DOHH2 (cell line): ENCODE results near the gene CACNA2D3.
"Not testable (repeated sequence)": the region's sequence is repeated elsewhere in the genome, so short reads cannot be mapped to it uniquely, and the experiment has no call there.

ENCODE experiments used
- H3F3A ChIP-seq: fragments of 200-600 bp; sonication (generic), shearing (Covaris generic); 2 replicates; pipeline ENCODE4 v1.6.0; 2016; ENCODE audit warnings: antibody characterized with exemption, mild to moderate bottlenecking; ENCODE audit not compliant: control insufficient read depth, insufficient read depth
- H3K27ac ChIP-seq: fragments of 200-600 bp; sonication (generic); 2 replicates; pipeline ENCODE4 v1.5.1; 2014; ENCODE audit warnings: low read depth, mild to moderate bottlenecking, low read length, moderate library complexity
- H3K27me3 ChIP-seq: fragments of 200-600 bp; sonication (generic); 2 replicates; pipeline ENCODE4 v1.6.1; 2014; ENCODE audit warnings: mild to moderate bottlenecking, low read length, mixed read lengths; ENCODE audit not compliant: control insufficient read depth
- H3K36me3 ChIP-seq: fragments of 200-600 bp; sonication (generic); 2 replicates; pipeline ENCODE4 v1.6.1; 2014; ENCODE audit warnings: mild to moderate bottlenecking, low read length, moderate library complexity, mixed read lengths; ENCODE audit not compliant: control insufficient read depth
- H3K4me1 ChIP-seq: fragments of 200-600 bp; sonication (generic); 2 replicates; pipeline ENCODE4 v1.6.1; 2014; ENCODE audit warnings: mild to moderate bottlenecking, low read length, mixed read lengths; ENCODE audit not compliant: control insufficient read depth
- H3K4me2 ChIP-seq: fragments of 200-600 bp; sonication (generic); 2 replicates; pipeline ENCODE4 v1.6.0; 2014; ENCODE audit warnings: mild to moderate bottlenecking, low read length, moderate library complexity
- H3K4me3 ChIP-seq: fragments of 200-600 bp; sonication (generic); 2 replicates; pipeline ENCODE4 v1.5.1; 2014; ENCODE audit warnings: mild to moderate bottlenecking, low read length, mixed read lengths
- H3K79me2 ChIP-seq: fragments of 200-600 bp; sonication (generic); 2 replicates; pipeline ENCODE4 v1.6.1; 2014; ENCODE audit warnings: mild to moderate bottlenecking, low read length, mixed read lengths; ENCODE audit not compliant: control insufficient read depth
- H3K9me2 ChIP-seq: fragments of 200-600 bp; sonication (generic); replicated peaks from 2 replicates; pipeline ENCODE4 v1.6.1; 2014; ENCODE audit warnings: mild to moderate bottlenecking, low read length, mixed read lengths; ENCODE audit not compliant: control insufficient read depth
- H3K9me3 ChIP-seq: fragments of 200-600 bp; sonication (generic); 2 replicates; pipeline ENCODE4 v1.6.1; 2014; ENCODE audit warnings: antibody characterized with exemption, low read length, mixed read lengths; ENCODE audit not compliant: control insufficient read depth, insufficient read depth
- H4K20me1 ChIP-seq: fragments of 200-600 bp; sonication (generic); 2 replicates; pipeline ENCODE4 v1.6.0; 2014; ENCODE audit warnings: low read depth, mild to moderate bottlenecking, antibody characterized with exemption, low read length, moderate library complexity; ENCODE audit not compliant: control insufficient read depth, insufficient read depth
- EZH2phosphoT487 ChIP-seq: fragments of 200-600 bp; sonication (generic); IDR thresholded peaks from 2 replicates; pipeline ENCODE4 v1.6.1; 2017; ENCODE audit warnings: borderline replicate concordance, mild to moderate bottlenecking, antibody characterized with exemption, low read length, moderate library complexity, mixed read lengths
- TF ChIP-seq, protein P1 (sequence below): fragments of 200-600 bp; sonication (generic); IDR thresholded peaks from one replicate; pipeline ENCODE4 v1.5.1; 2014; ENCODE audit warnings: antibody characterized with exemption, mild to moderate bottlenecking, low read depth, low read length; ENCODE audit not compliant: poor library complexity, severe bottlenecking

Gene CACNA2D3

GRCh38 chr3:54625805-54626787 lies 503.7 kb downstream of the CACNA2D3 start:
- Histone ChIP-seq H3K4me2 (no peak overlapping the region), H3K79me2 (no peaks in the 10 kb centered on the region)

DNA sequence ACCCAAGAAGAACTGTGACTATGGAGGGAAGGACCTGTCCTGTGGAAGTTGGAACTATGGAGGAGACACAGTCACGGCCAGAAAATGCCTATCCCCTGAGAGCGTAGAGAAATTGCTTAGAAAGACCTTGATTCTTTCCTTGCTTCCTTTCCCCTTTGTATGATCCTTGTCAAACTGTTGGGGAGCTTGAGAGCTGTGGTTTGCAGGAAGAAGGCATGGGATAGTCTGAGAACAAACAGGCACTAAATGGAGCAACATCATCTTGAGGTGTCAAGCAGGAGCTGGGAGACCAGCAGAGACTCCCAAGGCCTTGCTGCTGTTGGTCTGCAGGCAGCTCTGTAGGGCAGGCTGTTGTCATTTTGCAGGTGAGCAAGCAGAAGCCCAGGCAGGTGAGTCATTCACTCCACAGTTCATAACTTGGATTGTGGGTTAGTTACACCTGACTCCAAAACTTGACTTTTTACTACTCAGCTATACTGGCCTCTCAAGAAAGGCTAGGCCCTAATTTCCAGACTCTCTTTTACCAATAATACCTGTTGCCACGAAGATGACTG lies 506.6 kb downstream of the CACNA2D3 start:
- H3K9me2 ChIP-seq = no peaks in the 10 kb centered on the region
- H4K20me1 ChIP-seq = no peaks in the 10 kb centered on the region
- no peaks in the 10 kb centered on the region for H3K27me3 ChIP-seq
- no peaks in the 10 kb centered on the region for H3F3A ChIP-seq
- no peaks in the 10 kb centered on the region for H3K4me1 ChIP-seq
- no peak overlapping the region for H3K27ac ChIP-seq
- no peak overlapping the region for H3K4me3 ChIP-seq
- TF ChIP-seq, protein P1, sequence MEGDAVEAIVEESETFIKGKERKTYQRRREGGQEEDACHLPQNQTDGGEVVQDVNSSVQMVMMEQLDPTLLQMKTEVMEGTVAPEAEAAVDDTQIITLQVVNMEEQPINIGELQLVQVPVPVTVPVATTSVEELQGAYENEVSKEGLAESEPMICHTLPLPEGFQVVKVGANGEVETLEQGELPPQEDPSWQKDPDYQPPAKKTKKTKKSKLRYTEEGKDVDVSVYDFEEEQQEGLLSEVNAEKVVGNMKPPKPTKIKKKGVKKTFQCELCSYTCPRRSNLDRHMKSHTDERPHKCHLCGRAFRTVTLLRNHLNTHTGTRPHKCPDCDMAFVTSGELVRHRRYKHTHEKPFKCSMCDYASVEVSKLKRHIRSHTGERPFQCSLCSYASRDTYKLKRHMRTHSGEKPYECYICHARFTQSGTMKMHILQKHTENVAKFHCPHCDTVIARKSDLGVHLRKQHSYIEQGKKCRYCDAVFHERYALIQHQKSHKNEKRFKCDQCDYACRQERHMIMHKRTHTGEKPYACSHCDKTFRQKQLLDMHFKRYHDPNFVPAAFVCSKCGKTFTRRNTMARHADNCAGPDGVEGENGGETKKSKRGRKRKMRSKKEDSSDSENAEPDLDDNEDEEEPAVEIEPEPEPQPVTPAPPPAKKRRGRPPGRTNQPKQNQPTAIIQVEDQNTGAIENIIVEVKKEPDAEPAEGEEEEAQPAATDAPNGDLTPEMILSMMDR = no peak
- TF ChIP-seq EZH2phosphoT487 = no peak
- H3K79me2 ChIP-seq = no peaks in the 10 kb centered on the region
- no peaks in the 10 kb centered on the region for H3K36me3 ChIP-seq
- H3K4me2 ChIP-seq = no peak overlapping the region
- H3K9me3 ChIP-seq = no peaks in the 10 kb centered on the region

More at GRCh38 chr3:54625805-54626787, 503.7 kb downstream of the CACNA2D3 start:
- no peaks in the 10 kb centered on the region for H3F3A ChIP-seq
- no peaks in the 10 kb centered on the region for H3K36me3 ChIP-seq
- H3K9me2 ChIP-seq = no peaks in the 10 kb centered on the region
- no peaks in the 10 kb centered on the region for H4K20me1 ChIP-seq
- H3K27ac ChIP-seq = no peak overlapping the region
- no peaks in the 10 kb centered on the region for H3K4me1 ChIP-seq
- TF ChIP-seq, protein P1 = no peak
- no peak for TF ChIP-seq EZH2phosphoT487
- H3K9me3 ChIP-seq = no peaks in the 10 kb centered on the region; the same call in 1 of the 2 replicates
- H3K27me3 ChIP-seq = no peaks in the 10 kb centered on the region
- H3K4me3 ChIP-seq = no peak overlapping the region

DNA sequence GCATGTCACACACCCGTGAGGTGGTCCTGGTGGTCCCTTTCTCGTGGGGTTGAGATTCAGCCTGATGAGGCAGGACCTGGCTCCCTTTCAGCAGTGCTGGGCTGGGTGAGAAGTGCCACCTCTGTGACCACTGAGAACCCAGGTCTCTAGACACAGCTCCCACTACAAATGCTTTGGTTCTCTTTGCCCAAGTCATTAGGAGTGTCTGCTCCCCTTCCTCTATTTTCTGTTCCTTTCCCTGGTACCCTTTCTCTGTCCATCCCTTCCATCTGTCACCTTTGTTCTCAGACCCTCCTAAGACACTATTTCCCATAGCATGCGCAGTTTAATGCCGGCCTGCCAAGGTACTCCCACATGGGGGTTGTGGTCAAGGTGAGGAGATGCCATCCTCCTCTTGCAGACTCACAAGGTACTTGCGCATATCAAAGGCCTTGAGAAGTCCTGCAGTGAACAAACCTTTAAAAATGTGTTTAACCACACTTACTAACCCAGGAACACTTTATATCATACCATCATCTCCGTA lies 507.8 kb downstream of the CACNA2D3 start:
- Histone ChIP-seq H3K9me3 (no peaks in the 10 kb centered on the region), H3F3A (no peaks in the 10 kb centered on the region), H3K79me2 (no peaks in the 10 kb centered on the region), H3K36me3 (no peaks in the 10 kb centered on the region), H3K4me2 (no peak overlapping the region), H3K4me3 (no peak overlapping the region), H3K4me1 (no peaks in the 10 kb centered on the region), H3K27ac (no peak overlapping the region), H3K9me2 (no peaks in the 10 kb centered on the region), H4K20me1 (no peaks in the 10 kb centered on the region), H3K27me3 (no peaks in the 10 kb centered on the region)
- TF ChIP-seq, protein P1 = no peak
- no peak for TF ChIP-seq EZH2phosphoT487

DNA sequence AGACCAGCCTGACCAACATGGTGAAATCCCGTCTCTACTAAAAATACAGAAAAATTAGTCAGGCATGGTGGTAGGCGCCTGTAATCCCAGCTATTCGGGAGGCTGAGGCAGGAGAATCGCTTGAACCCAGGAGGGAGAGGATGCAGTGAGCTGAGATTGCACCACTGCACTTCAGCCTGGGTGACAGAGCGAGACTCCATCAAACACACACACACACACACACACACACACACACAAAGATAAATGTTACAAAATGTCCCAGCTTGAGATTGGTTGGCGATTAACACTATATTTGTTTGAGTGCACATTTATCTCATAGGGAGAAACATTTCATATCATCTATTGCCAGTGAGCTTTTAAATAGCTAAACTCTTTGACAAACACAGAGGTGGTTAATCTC lies 508.6 kb downstream of the CACNA2D3 start:
- not testable (repeated sequence) for H3K27ac ChIP-seq, H3K79me2 ChIP-seq, H3K9me2 ChIP-seq, H3K4me2 ChIP-seq, H3K4me3 ChIP-seq, H3K27me3 ChIP-seq, H3K9me3 ChIP-seq, H4K20me1 ChIP-seq, H3K36me3 ChIP-seq, H3K4me1 ChIP-seq, H3F3A ChIP-seq
